WERI-Rb-1 (cell line): ENCODE data around the gene EEF1E1.
A peak's percentile ranks its signal among the peaks of the same experiment; 100 is the strongest.

ENCODE experiments used
- DNase-seq: peaks from one replicate; pipeline ENCODE4 v3.0.0-alpha.2; 2020
- H3K27ac ChIP-seq: fragments of 250-450 bp; sonication (Bioruptor Pico); 2 replicates; pipeline ENCODE4 v1.5.1; 2020; ENCODE audit warnings: mild to moderate bottlenecking, moderate library complexity
- H3K27me3 ChIP-seq: fragments of 250-450 bp; sonication (Bioruptor Pico); 2 replicates; pipeline ENCODE4 v1.5.1; 2021; ENCODE audit warnings: mild to moderate bottlenecking, low read depth, moderate library complexity; ENCODE audit not compliant: insufficient read depth, severe bottlenecking
- H3K36me3 ChIP-seq: fragments of 250-450 bp; sonication (Bioruptor Pico); 2 replicates; pipeline ENCODE4 v1.5.1; 2020; ENCODE audit warnings: mild to moderate bottlenecking, moderate library complexity
- H3K4me3 ChIP-seq: 2 replicates; pipeline ENCODE4 v1.5.1; 2011; ENCODE audit warnings: low read depth, mild to moderate bottlenecking, control low read depth, low read length
- H3K9me3 ChIP-seq: fragments of 250-450 bp; sonication (Bioruptor Pico); 2 replicates; pipeline ENCODE4 v1.5.1; 2021; ENCODE audit warnings: mild to moderate bottlenecking, moderate library complexity; ENCODE audit not compliant: severe bottlenecking
- TF ChIP-seq, protein P1 (sequence below): IDR thresholded peaks from 2 replicates; pipeline ENCODE4 v1.5.1; 2011; ENCODE audit warnings: low read depth, mild to moderate bottlenecking, control low read depth, inconsistent platforms, low read length

EEF1E1 gene

GRCh38 chr6:8105791-8106190 is 3.4 kb upstream of the EEF1E1 start:
- Histone ChIP-seq H3K9me3 (peaks cover 3% of the 10 kb centered on the region), H3K4me3 (no peak overlapping the region), H3K27ac (no peak overlapping the region), H3K36me3 (peaks cover under 1% of the 10 kb centered on the region; the same call in 1 of the 2 replicates), H3K27me3 (peaks cover 2% of the 10 kb centered on the region)
- DNase-seq, result no peak
- TF ChIP-seq, protein P1, sequence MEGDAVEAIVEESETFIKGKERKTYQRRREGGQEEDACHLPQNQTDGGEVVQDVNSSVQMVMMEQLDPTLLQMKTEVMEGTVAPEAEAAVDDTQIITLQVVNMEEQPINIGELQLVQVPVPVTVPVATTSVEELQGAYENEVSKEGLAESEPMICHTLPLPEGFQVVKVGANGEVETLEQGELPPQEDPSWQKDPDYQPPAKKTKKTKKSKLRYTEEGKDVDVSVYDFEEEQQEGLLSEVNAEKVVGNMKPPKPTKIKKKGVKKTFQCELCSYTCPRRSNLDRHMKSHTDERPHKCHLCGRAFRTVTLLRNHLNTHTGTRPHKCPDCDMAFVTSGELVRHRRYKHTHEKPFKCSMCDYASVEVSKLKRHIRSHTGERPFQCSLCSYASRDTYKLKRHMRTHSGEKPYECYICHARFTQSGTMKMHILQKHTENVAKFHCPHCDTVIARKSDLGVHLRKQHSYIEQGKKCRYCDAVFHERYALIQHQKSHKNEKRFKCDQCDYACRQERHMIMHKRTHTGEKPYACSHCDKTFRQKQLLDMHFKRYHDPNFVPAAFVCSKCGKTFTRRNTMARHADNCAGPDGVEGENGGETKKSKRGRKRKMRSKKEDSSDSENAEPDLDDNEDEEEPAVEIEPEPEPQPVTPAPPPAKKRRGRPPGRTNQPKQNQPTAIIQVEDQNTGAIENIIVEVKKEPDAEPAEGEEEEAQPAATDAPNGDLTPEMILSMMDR, result no peak

- TF ChIP-seq, protein P1, result no peak
- no peak overlapping the region for H3K27ac ChIP-seq
Observed at GRCh38 chr6:8103726-8104125, 1.4 kb upstream of the EEF1E1 start.

DNA sequence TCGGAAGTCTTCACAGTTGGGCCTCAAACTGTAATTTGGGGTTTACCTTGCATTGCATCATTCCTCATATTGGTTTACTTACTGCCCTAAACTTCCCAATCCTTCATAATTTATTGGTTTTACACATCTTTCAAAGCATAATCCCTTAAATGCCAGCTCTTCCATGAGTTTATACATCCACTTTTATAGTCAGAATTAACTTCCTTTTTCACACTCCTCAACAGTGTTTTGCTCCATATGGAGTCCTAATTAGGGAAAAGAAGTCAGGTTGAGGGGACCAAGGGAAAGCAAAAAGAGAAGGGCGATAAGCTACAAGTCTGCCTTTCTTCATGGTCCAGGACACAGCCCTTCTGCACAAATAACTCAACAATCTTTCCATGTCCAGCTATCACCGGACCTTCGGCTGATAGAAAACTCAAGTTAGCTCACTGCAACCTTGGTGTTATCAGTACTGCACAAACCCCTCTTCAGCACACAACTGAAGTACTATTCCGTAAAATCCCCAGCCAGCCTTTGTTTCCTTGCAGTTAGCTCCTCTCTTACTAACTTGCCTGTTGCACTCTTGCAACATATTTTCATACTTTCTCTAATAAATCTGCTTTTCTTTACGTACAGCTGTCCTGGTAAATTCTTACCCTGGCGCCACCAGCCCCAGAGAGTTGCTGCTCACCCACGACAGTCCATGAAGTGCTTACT is 2.0 kb downstream of the EEF1E1 start:
- H3K9me3 ChIP-seq, result peaks cover 3% of the 10 kb centered on the region
- H3K36me3 ChIP-seq, result peaks cover 48% of the 10 kb centered on the region
- DNase-seq, result no peak
- H3K4me3 ChIP-seq, result no peak overlapping the region
- TF ChIP-seq, protein P1, result no peak
- H3K27me3 ChIP-seq, result no peaks in the 10 kb centered on the region
- no peak overlapping the region for H3K27ac ChIP-seq

More at GRCh38 chr6:8103726-8104125, 1.4 kb upstream of the EEF1E1 start:
- DNase-seq, result no peak
- peaks cover 3% of the 10 kb centered on the region for H3K9me3 ChIP-seq
- peaks cover 16% of the 10 kb centered on the region for H3K36me3 ChIP-seq
- no peak overlapping the region for H3K4me3 ChIP-seq
- no peaks in the 10 kb centered on the region for H3K27me3 ChIP-seq

DNA sequence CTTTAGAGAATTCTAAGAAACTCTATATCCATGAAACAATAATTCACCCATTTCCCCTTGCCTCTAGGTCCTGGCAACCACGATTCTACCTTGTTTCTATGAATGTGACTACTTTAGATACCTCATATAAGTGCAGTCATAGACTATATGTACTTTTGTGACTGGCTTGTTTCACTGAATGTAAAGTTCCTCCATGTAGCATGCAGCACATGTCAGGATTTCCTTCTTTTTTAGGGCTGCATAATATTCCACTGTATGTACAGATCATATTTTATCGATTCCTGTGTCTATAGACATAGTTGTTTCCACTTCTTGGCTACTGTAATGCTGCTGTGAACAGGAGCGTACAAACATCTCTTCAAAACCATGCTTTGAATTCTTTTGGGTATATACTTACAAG is 11.7 kb downstream of the EEF1E1 start:
- DNase-seq, result no peak
- H3K4me3 ChIP-seq, result no peak overlapping the region
- H3K9me3 ChIP-seq, result peaks cover 9% of the 10 kb centered on the region
- H3K27me3 ChIP-seq, result no peaks in the 10 kb centered on the region
- H3K27ac ChIP-seq, result no peak overlapping the region
- peaks cover 83% of the 10 kb centered on the region for H3K36me3 ChIP-seq
- TF ChIP-seq, protein P1, result no peak

DNA sequence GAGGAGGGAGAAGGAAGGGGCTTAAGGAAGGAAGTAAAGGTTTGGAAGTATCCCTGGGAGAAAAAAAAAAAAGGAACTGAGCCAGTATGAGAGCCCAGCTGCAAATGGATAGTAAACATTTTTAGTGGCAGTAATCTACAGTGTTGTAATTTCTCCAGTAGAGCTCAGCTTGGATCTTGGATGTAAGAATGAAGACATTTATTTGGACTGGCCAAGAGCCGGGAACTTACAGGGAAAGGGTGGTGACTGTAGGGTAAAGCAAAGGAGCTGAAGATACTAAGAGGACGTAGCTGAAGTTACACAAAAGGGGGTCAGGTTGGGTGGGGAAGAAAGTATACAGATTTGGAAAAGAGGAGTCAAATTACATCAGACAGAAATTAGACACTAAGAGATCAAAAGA is 13.5 kb downstream of the EEF1E1 start:
- H3K27ac ChIP-seq, result peak overlapping the region; percentile 15; the same call in 1 of the 2 replicates
- no peak overlapping the region for H3K4me3 ChIP-seq
- DNase-seq, result no peak
- TF ChIP-seq, protein P1, result no peak
- peaks cover 9% of the 10 kb centered on the region for H3K9me3 ChIP-seq
- H3K27me3 ChIP-seq, result no peaks in the 10 kb centered on the region
- H3K36me3 ChIP-seq, result peaks cover 76% of the 10 kb centered on the region
